ENCODE data around the gene ZNF3.

- TF ChIP-seq CTCF (IDR thresholded peaks at IDR 0.05; ENCODE audit: low read depth, low read length, poor library complexity, severe bottlenecking): no peak
- TF ChIP-seq EZH2phosphoT487 (IDR thresholded peaks at IDR 0.05; ENCODE audit: borderline replicate concordance, low read length): no peak
Measured at GRCh38 chr7:100098913-100099312, 17.4 kb upstream of the ZNF3 start.
